HUDEP-2 (cell line): ENCODE results near the gene SLC1A2.
"Not testable (repeated sequence)": the region's sequence is repeated elsewhere in the genome, so short reads cannot be mapped to it uniquely, and the experiment has no call there.

Experiments used
- DNase-seq, 76 experiments: peaks; one replicate each; lab custom pipeline; 2025; ENCODE audit not compliant: unreplicated experiment in 76 of 76; lab: John Stamatoyannopoulos, UW

SLC1A2 gene

DNA sequence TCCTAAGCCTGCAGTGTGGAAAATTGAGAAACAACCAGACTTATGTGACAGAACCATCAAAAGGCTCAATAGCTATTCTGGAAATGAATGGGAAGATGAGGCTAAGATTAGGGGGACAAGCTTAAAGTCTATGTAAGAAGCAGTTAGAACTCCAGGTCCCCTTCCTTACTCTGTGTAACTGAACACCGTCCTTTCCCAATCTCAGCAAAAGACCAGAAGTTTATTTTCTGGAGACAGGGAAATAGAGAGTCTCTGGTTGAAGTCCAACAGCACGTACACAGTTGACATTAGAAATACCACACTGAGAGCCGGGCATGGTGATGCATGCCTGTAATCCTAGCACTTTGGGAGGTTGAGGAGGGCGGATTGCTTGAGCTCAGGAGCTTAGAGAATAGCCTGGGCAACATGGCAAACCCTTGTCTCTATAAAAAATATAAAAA, 186.4 kb downstream of the SLC1A2 start:
- no peak for DNase-seq

DNA sequence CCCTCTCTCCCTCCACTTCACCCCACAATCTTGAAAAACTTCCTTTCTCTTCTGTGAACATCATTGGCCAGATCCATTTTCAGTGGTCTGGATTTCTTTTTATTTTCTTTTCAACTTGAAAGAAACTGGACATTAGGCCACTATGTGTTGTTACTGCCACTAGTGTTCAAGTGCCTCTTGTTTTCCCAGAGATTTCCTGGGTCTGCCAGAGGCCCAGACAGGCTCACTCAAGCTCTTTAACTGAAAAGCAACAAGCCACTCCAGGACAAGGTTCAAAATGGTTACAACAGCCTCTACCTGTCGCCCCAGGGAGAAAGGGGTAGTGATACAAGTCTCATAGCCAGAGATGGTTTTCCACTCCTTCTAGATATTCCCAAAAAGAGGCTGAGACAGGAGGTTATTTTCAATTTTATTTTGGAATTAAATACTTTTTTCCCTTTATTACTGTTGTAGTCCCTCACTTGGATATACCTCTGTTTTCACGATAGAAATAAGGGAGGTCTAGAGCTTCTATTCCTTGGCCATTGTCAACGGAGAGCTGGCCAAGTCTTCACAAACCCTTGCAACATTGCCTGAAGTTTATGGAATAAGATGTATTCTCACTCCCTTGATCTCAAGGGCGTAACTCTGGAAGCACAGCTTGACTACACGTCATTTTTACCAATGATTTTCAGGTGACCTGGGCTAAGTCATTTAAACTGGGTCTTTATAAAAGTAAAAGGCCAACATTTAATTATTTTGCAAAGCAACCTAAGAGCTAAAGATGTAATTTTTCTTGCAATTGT, 188.1 kb downstream of the SLC1A2 start:
- DNase-seq, result no peak

DNA sequence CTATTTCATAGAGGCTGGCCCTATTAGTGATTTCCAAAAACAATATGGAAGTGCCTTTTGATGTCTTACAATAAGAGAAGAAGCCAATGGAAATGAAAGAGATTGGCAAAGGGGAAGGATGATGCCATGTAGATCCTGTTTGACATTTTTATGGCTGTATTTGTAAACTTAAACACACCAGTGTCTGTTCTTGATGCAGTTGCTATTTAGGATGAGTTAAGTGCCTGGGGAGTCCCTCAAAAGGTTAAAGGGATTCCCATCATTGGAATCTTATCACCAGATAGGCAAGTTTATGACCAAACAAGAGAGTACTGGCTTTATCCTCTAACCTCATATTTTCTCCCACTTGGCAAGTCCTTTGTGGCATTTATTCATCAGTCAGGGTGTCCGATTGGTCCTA, 189.0 kb downstream of the SLC1A2 start:
- DNase-seq, result no peak

DNA sequence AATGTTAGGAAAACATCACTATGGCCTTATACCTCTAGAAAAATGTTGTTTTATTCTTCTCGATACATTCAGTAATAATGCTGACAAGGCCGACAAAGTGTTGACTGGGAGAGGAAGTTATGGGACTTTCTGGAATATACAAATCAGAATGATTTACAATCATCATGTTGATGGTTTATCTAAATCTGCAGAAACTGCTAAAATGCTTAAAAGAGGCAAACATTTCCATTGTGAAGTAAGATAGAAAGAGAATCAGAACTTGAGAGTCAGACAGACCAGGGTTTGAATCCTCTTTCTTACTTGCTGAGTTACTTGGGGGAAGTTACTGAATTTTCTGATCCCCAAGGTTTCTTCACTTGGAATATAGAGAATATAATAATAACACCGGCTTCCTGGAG, 191.0 kb downstream of the SLC1A2 start:
- DNase-seq, result no peak

DNA sequence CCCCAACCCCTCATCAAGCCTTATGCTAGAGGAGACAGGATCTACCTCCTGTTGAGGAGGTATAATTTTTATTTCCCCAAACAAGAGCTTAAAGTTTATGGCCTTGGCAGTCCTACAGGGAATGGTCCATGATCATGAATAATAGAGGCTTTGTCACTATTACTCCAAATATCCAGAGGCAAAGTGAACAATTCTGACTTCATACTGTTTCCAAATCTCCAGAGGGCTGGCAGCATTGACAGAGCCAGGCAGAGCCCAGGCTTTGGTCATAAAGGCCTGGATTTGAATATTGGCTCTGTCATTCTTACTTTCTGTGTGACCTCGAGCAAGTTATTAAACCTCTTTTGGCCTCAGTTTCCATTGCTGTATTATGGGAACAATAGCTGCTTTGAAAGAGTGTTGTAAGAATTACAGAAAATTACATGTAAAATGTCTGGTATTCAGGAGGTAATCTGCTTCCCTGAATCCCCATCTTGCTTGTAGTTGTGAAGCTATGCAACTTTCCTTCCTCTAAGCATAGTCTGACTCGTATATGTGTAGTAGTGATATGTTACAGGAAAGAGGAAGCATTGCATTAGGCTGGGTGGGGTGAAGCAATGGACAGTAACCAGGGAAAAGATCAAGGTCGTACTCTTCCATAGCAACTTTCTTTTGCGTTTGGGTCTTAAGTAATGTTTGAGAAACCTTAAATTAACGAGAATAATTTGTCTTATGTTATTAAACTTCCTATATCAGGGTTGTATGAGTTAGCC, 191.6 kb downstream of the SLC1A2 start:
- DNase-seq, result no peak

DNA sequence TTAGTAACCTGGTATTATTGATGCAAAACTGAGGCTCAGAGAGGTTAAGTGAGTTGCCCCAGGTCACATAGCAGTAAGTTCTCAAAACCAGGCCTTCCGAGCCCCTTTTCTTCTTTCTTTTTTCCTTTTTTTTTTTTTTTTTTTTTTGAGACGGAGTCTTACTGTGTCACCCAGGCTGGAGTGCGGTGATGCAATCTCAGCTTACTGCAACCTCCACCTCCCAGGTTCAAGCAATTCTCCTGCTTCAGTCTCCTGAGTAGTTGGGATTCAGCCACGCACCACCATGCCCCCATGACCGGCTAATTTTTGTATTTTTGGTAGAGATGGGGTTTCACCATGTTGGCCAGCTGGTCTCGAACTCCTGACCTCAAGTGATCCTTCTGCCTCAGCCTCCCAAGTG, 192.6 kb downstream of the SLC1A2 start:
- DNase-seq, result not testable (repeated sequence)

DNA sequence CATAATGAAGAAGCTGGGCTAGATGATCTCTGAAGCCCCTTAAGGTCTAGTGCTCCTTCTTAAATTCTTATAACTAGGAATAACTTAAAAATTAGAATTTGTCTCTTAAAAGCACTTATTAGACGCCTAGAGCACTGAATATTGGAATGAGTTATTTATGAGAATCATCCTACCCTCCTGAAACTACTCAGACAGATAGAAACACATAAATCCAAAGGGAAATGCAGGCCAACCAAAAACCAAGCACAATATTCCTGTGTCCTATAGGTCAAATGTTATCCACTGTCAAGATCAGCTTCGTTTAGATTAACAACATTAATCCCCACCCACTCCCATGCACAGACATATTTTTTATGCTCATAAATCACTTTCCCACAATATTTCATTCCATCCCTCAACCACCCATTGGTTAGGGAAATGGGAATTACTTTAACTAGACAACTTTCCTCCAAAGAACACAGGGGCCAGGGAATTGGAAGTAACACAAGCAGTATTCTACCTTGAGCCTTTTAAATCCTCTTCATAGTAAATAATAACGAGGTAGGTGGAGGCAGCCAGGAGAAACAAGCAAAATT, 193.3 kb downstream of the SLC1A2 start:
- DNase-seq, result no peak

DNA sequence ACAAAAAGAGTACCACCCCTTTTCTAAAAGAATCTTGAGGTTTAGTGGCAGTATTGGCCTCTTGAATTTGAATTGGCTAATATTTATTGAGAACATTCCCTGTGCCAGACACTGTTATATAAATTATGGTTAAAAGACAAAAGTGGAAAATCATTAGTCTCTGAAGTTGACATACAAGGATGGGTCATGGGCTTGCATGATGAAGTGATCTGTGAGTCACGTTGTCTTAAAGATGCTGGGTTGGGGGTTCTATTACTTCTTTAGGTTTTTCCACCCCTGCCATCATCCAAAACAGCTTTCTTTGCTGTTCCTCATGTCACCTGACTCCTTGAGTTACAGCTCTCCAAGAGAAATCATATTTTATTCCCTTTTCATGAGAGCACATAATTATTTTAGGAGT, 195.4 kb downstream of the SLC1A2 start:
- DNase-seq, result no peak

DNA sequence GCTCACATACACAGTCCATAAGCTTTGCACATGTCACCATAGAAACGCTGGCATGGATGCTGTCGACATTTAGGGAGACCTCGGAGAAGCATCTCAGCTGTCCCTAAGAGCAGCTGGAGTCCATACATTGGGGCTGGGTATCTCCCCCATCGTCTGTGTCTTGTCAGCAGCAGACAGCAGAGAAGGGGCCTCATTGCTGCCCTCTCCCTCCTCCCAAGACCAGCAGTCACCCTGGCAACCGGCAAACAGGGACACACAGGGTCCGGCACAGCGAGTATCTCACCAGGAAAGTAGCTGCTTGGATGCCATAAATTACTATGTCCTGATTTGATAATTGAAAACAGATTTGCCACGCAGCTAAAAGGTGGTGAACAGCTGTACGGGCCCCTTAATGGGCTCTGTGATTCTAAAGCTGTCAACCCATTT, 196.0 kb downstream of the SLC1A2 start:
- no peak for DNase-seq

DNA sequence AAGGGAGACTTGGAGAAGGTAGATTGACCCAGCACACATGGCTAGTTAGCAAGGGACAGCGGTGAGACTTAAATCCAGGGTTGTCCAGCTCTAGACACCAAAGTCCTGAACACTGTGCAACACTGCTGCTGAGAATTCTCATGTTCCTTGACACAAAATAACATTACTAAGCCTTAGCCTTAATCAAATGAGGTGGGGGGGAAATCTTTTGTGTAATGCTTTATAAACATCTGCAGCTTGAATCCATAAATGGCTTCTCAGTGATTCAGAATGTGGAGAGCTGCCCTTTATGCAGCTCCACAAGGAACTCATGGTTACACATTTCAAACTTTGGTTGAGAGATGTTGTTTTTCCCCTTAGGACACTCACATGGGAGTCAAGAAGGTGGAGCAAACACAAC, 200.4 kb downstream of the SLC1A2 start:
- no peak for DNase-seq

DNA sequence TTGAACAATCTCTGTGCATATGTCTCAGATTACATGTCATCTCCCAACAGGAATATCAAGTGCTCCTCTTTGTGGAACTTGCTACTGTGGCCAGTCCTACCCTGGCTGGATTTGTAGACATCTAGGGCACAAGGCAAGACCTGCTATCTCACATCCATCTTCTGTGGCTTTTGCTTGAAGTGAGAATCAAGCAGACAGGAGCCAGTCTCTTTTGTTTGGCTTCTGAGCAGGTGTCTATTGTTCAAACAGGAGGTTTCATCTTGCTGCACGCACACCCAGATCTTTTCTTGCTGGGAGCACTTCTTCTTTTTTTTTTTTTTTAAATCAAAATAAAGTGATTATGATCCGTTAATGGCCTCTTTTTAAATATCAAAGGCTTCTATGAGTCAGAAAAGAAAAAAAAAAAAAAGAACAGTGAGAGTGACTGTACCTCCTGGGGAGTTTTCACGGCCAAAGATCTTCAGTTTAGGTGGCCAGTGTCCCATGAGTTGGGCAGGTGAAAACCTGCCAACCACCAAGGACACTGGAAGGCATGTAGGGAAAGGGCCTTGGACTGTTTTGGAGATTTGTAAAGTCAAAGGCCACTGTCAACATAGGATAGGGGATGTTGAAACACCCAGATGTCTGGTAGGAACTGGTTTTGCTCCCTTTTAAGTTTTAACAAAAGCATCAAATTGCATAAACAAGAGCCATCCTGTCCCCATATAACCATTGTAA, 202.2 kb downstream of the SLC1A2 start:
- DNase-seq, result no peak

DNA sequence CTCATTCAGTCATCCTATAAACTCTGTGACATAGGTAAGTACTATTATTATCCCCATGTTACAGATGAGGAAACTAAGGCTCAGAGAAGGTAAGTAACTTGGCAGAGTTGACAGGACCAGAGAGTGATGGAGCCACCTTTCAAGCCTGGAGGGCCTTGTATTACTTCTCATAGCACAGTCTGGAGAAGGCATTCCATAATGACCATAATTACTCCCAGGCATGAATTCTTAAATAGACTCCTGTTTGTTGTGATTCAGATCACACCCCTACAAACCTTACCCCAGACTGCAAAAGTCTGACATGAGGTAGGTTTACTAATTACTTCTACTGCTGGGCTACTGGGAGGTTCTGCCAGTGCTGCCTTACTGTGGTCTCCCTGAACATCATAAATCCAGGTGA, 203.4 kb downstream of the SLC1A2 start:
- DNase-seq, result no peak

DNA sequence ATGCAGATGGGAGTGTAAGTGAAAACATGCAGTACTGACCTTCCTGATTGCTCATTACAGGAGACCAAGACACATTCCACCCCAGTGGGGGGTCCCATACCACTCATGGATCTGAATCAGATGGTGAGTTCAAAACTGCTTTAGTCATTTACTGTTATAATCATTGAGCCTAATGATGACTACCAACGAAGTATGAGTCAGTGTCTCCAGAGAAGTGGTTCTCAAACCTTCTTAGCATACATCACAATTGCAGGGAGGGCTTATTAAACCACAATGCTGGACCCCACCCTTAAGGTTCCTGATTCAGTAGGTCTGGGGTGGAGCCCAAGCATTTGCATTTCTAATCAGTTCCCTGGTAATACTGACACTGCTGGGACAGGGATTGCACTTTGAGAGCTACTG, 204.6 kb downstream of the SLC1A2 start:
- DNase-seq, result peak in 1 of 76 experiments; percentile 21

DNA sequence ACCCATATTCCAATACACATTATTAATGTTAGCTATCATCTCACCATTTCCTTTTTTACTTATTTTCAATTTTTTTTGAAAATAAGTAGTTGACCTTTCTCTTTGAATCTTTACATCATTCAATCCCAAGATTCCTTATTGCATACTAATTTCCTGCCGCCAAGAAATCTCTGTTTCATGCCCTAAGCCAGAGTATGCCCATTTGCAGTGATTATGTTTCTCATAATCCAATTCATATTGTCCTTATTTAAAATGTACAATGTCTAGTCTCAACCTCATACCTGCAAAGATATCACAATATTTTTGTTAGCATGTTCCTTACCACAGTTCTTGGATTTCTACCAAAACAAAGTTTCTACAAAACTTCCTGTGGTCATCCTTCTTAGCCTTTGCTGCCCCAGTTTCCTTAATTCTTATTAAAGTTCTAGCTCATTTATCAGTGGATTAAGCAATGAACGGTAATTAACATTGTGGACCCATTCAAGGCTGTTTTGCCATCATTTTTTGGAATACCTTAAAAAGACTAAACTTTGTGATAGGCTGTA, 205.1 kb downstream of the SLC1A2 start:
- DNase-seq, result no peak

DNA sequence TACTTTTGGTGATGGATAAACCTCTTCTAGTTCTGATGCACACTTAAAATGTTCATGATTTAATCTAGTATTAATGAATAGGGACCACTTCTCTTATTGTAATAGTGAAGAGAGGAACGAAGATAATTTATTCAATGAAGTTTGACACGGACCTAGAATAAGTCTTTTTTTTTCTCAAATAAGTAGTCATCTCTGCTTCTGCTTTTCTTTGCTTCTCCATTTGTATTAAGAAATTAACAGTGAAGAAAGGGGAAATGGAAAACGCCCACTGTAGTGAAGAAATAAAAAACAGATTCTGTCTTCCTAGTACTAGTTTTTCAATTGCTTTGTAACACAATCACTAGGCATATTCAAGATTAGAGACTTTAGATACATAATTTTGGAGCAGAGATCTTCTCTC, 207.4 kb downstream of the SLC1A2 start:
- DNase-seq, result no peak

DNA sequence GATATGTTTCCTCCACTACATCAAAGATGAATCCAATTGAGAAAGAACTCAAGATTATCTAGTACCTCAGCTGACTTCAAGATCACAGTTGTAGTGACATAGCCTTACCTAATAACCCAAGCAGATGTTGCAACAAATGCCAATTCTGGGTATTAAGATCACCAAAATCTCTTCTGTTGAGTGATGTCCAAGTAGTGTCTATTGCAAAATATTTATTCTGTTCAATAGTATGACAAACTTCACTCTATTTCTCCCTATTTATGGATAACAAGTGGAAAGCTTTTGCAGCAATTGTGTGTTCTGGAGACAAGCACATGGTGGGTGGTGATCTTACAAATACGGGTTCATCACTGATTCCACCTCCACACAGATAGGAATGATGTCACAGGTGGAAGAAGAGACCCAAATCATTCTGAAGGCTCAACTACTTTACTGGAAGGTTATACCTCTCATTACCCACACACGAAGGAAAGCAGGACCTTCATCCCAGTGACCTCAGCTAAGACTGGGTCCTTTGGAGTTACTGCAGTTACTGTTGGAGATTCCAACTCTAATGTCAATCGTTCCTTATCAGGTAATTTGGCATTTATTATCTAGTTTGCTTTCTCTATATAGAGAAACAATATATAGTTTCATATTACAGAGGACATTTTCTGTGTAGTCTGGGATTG, 208.3 kb downstream of the SLC1A2 start:
- DNase-seq, result no peak

DNA sequence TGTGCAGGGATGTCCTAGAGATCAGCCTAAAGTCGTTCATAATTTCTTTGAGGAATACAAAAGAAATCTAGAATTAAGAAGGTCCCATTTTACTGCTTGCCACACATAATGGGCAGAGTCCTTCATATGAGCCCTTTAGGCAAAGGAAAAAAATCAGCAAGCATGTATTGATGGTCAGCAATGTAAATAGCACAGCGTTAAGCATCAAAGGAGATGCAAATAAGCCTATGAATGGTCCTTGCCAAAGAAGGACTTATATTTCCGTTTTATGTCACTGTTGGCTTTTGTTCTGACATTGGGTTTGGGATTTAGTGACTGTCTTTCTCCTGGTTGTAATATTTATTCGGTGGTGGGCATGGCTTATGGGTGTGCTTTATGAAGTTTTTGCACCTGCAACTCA, 210.6 kb downstream of the SLC1A2 start:
- no peak for DNase-seq

DNA sequence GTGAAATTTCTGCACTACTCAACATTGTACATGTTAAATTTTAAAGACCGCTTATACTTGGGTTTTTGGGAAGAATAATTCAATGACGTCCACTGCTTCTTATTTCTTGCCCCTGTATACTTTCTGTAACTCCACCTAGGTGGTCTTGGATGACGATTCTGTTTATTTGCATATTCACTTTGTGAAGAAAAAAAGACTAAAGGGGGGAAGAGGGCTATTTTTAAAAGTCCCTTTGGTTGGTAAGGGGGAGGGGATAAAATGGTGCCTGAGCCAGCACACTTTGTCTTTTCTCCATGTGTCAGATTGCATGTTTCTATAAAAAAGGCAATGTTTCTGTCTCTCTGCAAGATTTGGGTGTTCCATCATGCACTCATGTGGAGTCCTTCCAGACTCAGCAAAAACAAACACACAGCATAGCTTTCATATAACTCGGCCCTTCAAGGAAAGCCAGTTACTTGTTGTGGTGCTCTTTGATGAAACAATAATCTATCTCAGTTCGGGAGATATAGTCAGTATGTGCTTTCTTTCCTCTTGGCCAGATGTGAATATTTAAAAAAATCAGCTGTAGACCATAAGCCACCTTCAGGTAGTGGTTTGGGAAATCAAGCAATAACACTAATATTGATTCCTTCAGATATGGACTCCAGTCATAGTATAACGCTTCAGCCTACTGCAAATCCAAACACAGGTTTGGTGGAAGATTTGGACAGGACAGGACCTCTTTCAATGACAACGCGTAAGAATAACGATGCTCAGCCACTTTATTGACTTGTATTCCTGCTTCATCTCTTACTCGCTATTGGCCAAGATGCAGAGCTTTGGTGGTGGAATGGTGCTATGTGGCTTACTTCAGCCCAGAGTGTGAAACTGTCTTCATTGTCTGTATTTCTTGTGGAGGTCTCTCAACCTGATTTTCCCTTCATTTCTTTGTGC, 211.6 kb downstream of the SLC1A2 start:
- no peak for DNase-seq

DNA sequence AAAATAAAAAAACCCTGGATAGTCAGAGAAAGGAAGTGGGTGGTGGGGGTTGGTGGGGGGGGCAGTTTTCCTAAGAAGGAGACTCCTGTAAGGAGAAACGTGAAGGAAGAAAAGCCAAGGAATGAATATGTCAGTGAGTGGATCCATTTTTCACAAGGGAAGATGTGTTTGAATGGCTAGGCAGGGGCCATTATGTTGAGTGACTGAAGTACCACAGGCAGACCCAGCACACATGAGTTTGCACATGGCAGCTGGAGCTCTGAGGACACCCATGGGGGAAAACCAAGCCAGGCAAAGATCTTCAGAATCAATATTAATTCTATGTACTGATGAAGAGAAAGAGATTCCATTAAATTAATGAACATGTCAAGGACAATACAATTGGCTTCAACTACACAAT, 212.7 kb downstream of the SLC1A2 start:
- no peak for DNase-seq
